ENCODE measurements around the gene APEX2.

The APEX2 gene

GRCh38 chrX:54995621-54996020 lies 4.5 kb upstream of the APEX2 start:
- H3K4me1 ChIP-seq (ENCODE audit: low read length): peaks cover 24% of the 10 kb centered on the region
- TF ChIP-seq EZH2phosphoT487 (IDR thresholded peaks at IDR 0.05; ENCODE audit: low read depth) (no peak), CTCF (IDR thresholded peaks at IDR 0.05; ENCODE audit: low read depth, low read length) (no peak)

GRCh38 chrX:55004231-55004630 lies 4.1 kb downstream of the APEX2 start:
- H3K27me3 ChIP-seq (ENCODE audit: low read depth, low read length): no peaks in the 10 kb centered on the region
- no peak overlapping the region for H3K4me3 ChIP-seq (ENCODE audit: low read length)
- H2AFZ ChIP-seq (ENCODE audit: low read depth, low read length): no peak overlapping the region
- peaks cover 12% of the 10 kb centered on the region for H3K4me1 ChIP-seq (ENCODE audit: low read length)
- H3K36me3 ChIP-seq (replicated peaks; ENCODE audit: low read depth, low read length): peaks cover 41% of the 10 kb centered on the region
- H3K9me3 ChIP-seq (ENCODE audit: insufficient read depth, low read length): no peaks in the 10 kb centered on the region
- H3K27ac ChIP-seq (ENCODE audit: low read length): no peak overlapping the region
- no peak overlapping the region for H3K9ac ChIP-seq (ENCODE audit: low read length)
- H4K20me1 ChIP-seq (ENCODE audit: insufficient read depth, low read length): no peaks in the 10 kb centered on the region
- TF ChIP-seq EZH2phosphoT487 (IDR thresholded peaks at IDR 0.05; ENCODE audit: low read depth) (no peak), CTCF (IDR thresholded peaks at IDR 0.05; ENCODE audit: low read depth, low read length) (no peak)
- H3K4me2 ChIP-seq (ENCODE audit: low read length): no peak overlapping the region
- peaks cover 14% of the 10 kb centered on the region for H3K79me2 ChIP-seq (ENCODE audit: low read length)

More at GRCh38 chrX:54995621-54996020, 4.5 kb upstream of the APEX2 start:
- no peak overlapping the region for H2AFZ ChIP-seq (ENCODE audit: low read depth, low read length)
- no peaks in the 10 kb centered on the region for H3K27me3 ChIP-seq (ENCODE audit: low read depth, low read length)
- H3K4me2 ChIP-seq (ENCODE audit: low read length): no peak overlapping the region
- H4K20me1 ChIP-seq (ENCODE audit: insufficient read depth, low read length): no peaks in the 10 kb centered on the region
- H3K36me3 ChIP-seq (replicated peaks; ENCODE audit: low read depth, low read length): no peaks in the 10 kb centered on the region
- H3K4me3 ChIP-seq (ENCODE audit: low read length): no peak overlapping the region
- H3K9ac ChIP-seq (ENCODE audit: low read length): no peak overlapping the region
- no peak overlapping the region for H3K27ac ChIP-seq (ENCODE audit: low read length)
- H3K9me3 ChIP-seq (ENCODE audit: insufficient read depth, low read length): no peaks in the 10 kb centered on the region
- H3K79me2 ChIP-seq (ENCODE audit: low read length): peaks cover 4% of the 10 kb centered on the region

GRCh38 chrX:55005256-55005655 lies 5.1 kb downstream of the APEX2 start:
- no peak overlapping the region for H3K4me2 ChIP-seq (ENCODE audit: low read length)
- no peak overlapping the region for H3K9ac ChIP-seq (ENCODE audit: low read length)
- no peaks in the 10 kb centered on the region for H3K27me3 ChIP-seq (ENCODE audit: low read depth, low read length)
- no peak overlapping the region for H3K27ac ChIP-seq (ENCODE audit: low read length)
- peaks cover 9% of the 10 kb centered on the region for H3K4me1 ChIP-seq (ENCODE audit: low read length)
- no peaks in the 10 kb centered on the region for H4K20me1 ChIP-seq (ENCODE audit: insufficient read depth, low read length)
- TF ChIP-seq CTCF (IDR thresholded peaks at IDR 0.05; ENCODE audit: low read depth, low read length): no peak
- TF ChIP-seq EZH2phosphoT487 (IDR thresholded peaks at IDR 0.05; ENCODE audit: low read depth): no peak
- H3K4me3 ChIP-seq (ENCODE audit: low read length): no peak overlapping the region
- no peaks in the 10 kb centered on the region for H3K9me3 ChIP-seq (ENCODE audit: insufficient read depth, low read length)
- H3K79me2 ChIP-seq (ENCODE audit: low read length): peaks cover 13% of the 10 kb centered on the region
- H3K36me3 ChIP-seq (replicated peaks; ENCODE audit: low read depth, low read length): peaks cover 41% of the 10 kb centered on the region
- no peak overlapping the region for H2AFZ ChIP-seq (ENCODE audit: low read depth, low read length)

GRCh38 chrX:55006827-55007621 lies 6.9 kb downstream of the APEX2 start:
- Histone ChIP-seq H2AFZ (ENCODE audit: low read depth, low read length) (no peak overlapping the region), H3K9me3 (ENCODE audit: insufficient read depth, low read length) (no peaks in the 10 kb centered on the region), H3K4me1 (ENCODE audit: low read length) (no peaks in the 10 kb centered on the region), H3K4me3 (ENCODE audit: low read length) (no peak overlapping the region), H3K9ac (ENCODE audit: low read length) (no peak overlapping the region), H4K20me1 (ENCODE audit: insufficient read depth, low read length) (no peaks in the 10 kb centered on the region), H3K4me2 (ENCODE audit: low read length) (no peak overlapping the region), H3K79me2 (ENCODE audit: low read length) (no peaks in the 10 kb centered on the region), H3K36me3 (replicated peaks; ENCODE audit: low read depth, low read length) (peaks cover 37% of the 10 kb centered on the region), H3K27me3 (ENCODE audit: low read depth, low read length) (no peaks in the 10 kb centered on the region), H3K27ac (ENCODE audit: low read length) (no peak overlapping the region)
- TF ChIP-seq EZH2phosphoT487 (IDR thresholded peaks at IDR 0.05; ENCODE audit: low read depth): no peak
- no peak for TF ChIP-seq CTCF (IDR thresholded peaks at IDR 0.05; ENCODE audit: low read depth, low read length)
